Measurements from ENCODE around the gene NEMP1.

- TF ChIP-seq TAF1 (IDR thresholded peaks at IDR 0.05; ENCODE audit: low read depth) (no peak), MAX (IDR thresholded peaks at IDR 0.05) (no peak), NFIC (IDR thresholded peaks at IDR 0.05) (no peak), EGR1 (IDR thresholded peaks at IDR 0.05) (no peak), TCF12 (IDR thresholded peaks at IDR 0.05; ENCODE audit: low read depth) (no peak), REST (IDR thresholded peaks at IDR 0.05; ENCODE audit: low read depth) (no peak), YY1 (IDR thresholded peaks at IDR 0.05; ENCODE audit: low read depth) (no peak), FOXM1 (IDR thresholded peaks at IDR 0.05; ENCODE audit: borderline replicate concordance, low read depth) (no peak), CREB1 (IDR thresholded peaks at IDR 0.05; ENCODE audit: low read depth) (no peak)
Observed at GRCh38 chr12:57046086-57046791, 32.4 kb downstream of the NEMP1 start.

All from Ishikawa (cell line).